HEK293 (cell line): ENCODE results near the gene PDE9A.

Source experiments
- HOXA7 ChIP-seq: sonication (generic); formaldehyde crosslinking; IDR thresholded peaks from 2 replicates; pipeline ENCODE4 v1.8.1; 2022; ENCODE audit warnings: missing genetic modification reagents, borderline replicate concordance
- KLF17 ChIP-seq: fragments of 450-650 bp; formaldehyde crosslinking; IDR thresholded peaks from 2 replicates; pipeline ENCODE4 v1.5.1; 2016; ENCODE audit warnings: missing biosample characterization, missing genetic modification characterization
- MZF1 ChIP-seq: fragments of 450-650 bp; formaldehyde crosslinking; IDR thresholded peaks from 2 replicates; pipeline ENCODE4 v1.5.1; 2017; ENCODE audit warnings: missing biosample characterization, missing genetic modification characterization, borderline replicate concordance
- OVOL3 ChIP-seq: fragments of 450-650 bp; formaldehyde crosslinking; IDR thresholded peaks from 2 replicates; pipeline ENCODE4 v1.5.1; 2016; ENCODE audit warnings: missing biosample characterization, missing genetic modification characterization
- RBAK ChIP-seq: fragments of 450-650 bp; formaldehyde crosslinking; IDR thresholded peaks from 2 replicates; pipeline ENCODE4 v1.5.1; 2016; ENCODE audit warnings: missing biosample characterization, missing genetic modification characterization
- REST ChIP-seq: fragments of 450-650 bp; formaldehyde crosslinking; IDR thresholded peaks from 2 replicates; pipeline ENCODE4 v1.5.1; 2016; ENCODE audit warnings: missing biosample characterization, missing genetic modification characterization
- SP2 ChIP-seq: fragments of 450-650 bp; formaldehyde crosslinking; IDR thresholded peaks from 2 replicates; pipeline ENCODE4 v1.5.1; 2016; ENCODE audit warnings: missing biosample characterization, missing genetic modification characterization
- TCF7L2 ChIP-seq: IDR thresholded peaks from 2 replicates; pipeline ENCODE4 v1.6.1; 2011; ENCODE audit warnings: low read depth, mild to moderate bottlenecking, inconsistent platforms, low read length, moderate library complexity, borderline replicate concordance
- WT1 ChIP-seq: fragments of 450-650 bp; formaldehyde crosslinking; IDR thresholded peaks from 2 replicates; pipeline ENCODE4 v1.5.1; 2016; ENCODE audit warnings: missing biosample characterization, missing genetic modification characterization
- ZIC2 ChIP-seq: fragments of 450-650 bp; formaldehyde crosslinking; IDR thresholded peaks from 2 replicates; pipeline ENCODE4 v1.5.1; 2016; ENCODE audit warnings: missing biosample characterization, missing genetic modification characterization
- ZNF132 ChIP-seq: fragments of 450-650 bp; formaldehyde crosslinking; IDR thresholded peaks from 2 replicates; pipeline ENCODE4 v1.5.1; 2017; ENCODE audit warnings: missing biosample characterization, missing genetic modification characterization, borderline replicate concordance
- ZNF133 ChIP-seq: fragments of 450-650 bp; formaldehyde crosslinking; IDR thresholded peaks from 2 replicates; pipeline ENCODE4 v1.5.1; 2016; ENCODE audit warnings: missing biosample characterization, missing genetic modification characterization
- ZNF169 ChIP-seq: fragments of 450-650 bp; formaldehyde crosslinking; IDR thresholded peaks from 2 replicates; pipeline ENCODE4 v1.5.1; 2016; ENCODE audit warnings: missing biosample characterization, missing genetic modification characterization
- ZNF239 ChIP-seq: fragments of 450-650 bp; formaldehyde crosslinking; IDR thresholded peaks from 2 replicates; pipeline ENCODE4 v1.5.1; 2016; ENCODE audit warnings: missing biosample characterization, missing genetic modification characterization
- ZNF274 ChIP-seq, 2 experiments: fragments of 200-500 bp in 1 of 2; fragments of 450-650 bp in 1 of 2; sonication (Bioruptor generic) in 1 of 2; formaldehyde crosslinking in 1 of 2; IDR thresholded peaks; 2 replicates each; pipeline versions ENCODE4 v1.5.1 to v1.6.1; 2014 to 2016; ENCODE audit warnings: borderline replicate concordance in 1 of 2, inconsistent platforms in 1 of 2, low read length in 1 of 2, missing biosample characterization in 1 of 2, missing genetic modification characterization in 1 of 2
- ZNF292 ChIP-seq: fragments of 450-650 bp; formaldehyde crosslinking; IDR thresholded peaks from 2 replicates; pipeline ENCODE4 v1.5.1; 2016; ENCODE audit warnings: low read depth, missing biosample characterization, missing genetic modification characterization, borderline replicate concordance
- ZNF391 ChIP-seq: fragments of 450-650 bp; formaldehyde crosslinking; IDR thresholded peaks from 2 replicates; pipeline ENCODE4 v1.5.1; 2016; ENCODE audit warnings: low read depth, missing biosample characterization, missing genetic modification characterization, borderline replicate concordance
- ZNF423 ChIP-seq: fragments of 450-650 bp; formaldehyde crosslinking; IDR thresholded peaks from 2 replicates; pipeline ENCODE4 v1.5.1; 2016; ENCODE audit warnings: missing biosample characterization, missing genetic modification characterization
- ZNF473 ChIP-seq: fragments of 450-650 bp; formaldehyde crosslinking; IDR thresholded peaks from 2 replicates; pipeline ENCODE4 v1.5.1; 2017; ENCODE audit warnings: missing biosample characterization, missing genetic modification characterization
- ZNF596 ChIP-seq: fragments of 450-650 bp; IDR thresholded peaks from 2 replicates; pipeline ENCODE4 v1.5.0; 2018; ENCODE audit warnings: missing biosample characterization, mild to moderate bottlenecking, missing genetic modification characterization, moderate library complexity
- ZNF600 ChIP-seq: fragments of 450-650 bp; formaldehyde crosslinking; IDR thresholded peaks from 2 replicates; pipeline ENCODE4 v1.5.1; 2016; ENCODE audit warnings: missing biosample characterization, missing genetic modification characterization
- ZNF621 ChIP-seq: fragments of 450-650 bp; formaldehyde crosslinking; IDR thresholded peaks from 2 replicates; pipeline ENCODE4 v1.5.1; 2017; ENCODE audit warnings: missing biosample characterization, missing genetic modification characterization
- ZNF624 ChIP-seq: fragments of 450-650 bp; formaldehyde crosslinking; IDR thresholded peaks from 2 replicates; pipeline ENCODE4 v1.5.1; 2017; ENCODE audit warnings: missing biosample characterization, missing genetic modification characterization
- ZNF658 ChIP-seq: fragments of 450-650 bp; formaldehyde crosslinking; IDR thresholded peaks from 2 replicates; pipeline ENCODE4; 2016; ENCODE audit warnings: missing biosample characterization, missing genetic modification characterization
- ZNF692 ChIP-seq: fragments of 450-650 bp; formaldehyde crosslinking; IDR thresholded peaks from 2 replicates; pipeline ENCODE4 v1.5.1; 2016; ENCODE audit warnings: missing biosample characterization, missing genetic modification characterization
- ZNF701 ChIP-seq: fragments of 450-650 bp; formaldehyde crosslinking; IDR thresholded peaks from 2 replicates; pipeline ENCODE4 v1.5.1; 2016; ENCODE audit warnings: missing biosample characterization, missing genetic modification characterization
- ZNF747 ChIP-seq: fragments of 450-650 bp; formaldehyde crosslinking; IDR thresholded peaks from 2 replicates; pipeline ENCODE4 v1.5.1; 2016; ENCODE audit warnings: missing biosample characterization, missing genetic modification characterization
- ZNF776 ChIP-seq: fragments of 450-650 bp; formaldehyde crosslinking; IDR thresholded peaks from 2 replicates; pipeline ENCODE4 v1.5.0; 2017; ENCODE audit warnings: missing biosample characterization, missing genetic modification characterization, borderline replicate concordance
- ZSCAN18 ChIP-seq: fragments of 450-650 bp; formaldehyde crosslinking; IDR thresholded peaks from 2 replicates; pipeline ENCODE4 v1.5.1; 2016; ENCODE audit warnings: missing biosample characterization, missing genetic modification characterization
- ZSCAN30 ChIP-seq: fragments of 450-650 bp; IDR thresholded peaks from 2 replicates; pipeline ENCODE4 v1.5.1; 2018; ENCODE audit warnings: missing biosample characterization, mild to moderate bottlenecking, missing genetic modification characterization, moderate library complexity
- TF ChIP-seq, protein P1 (sequence below): fragments of 450-650 bp; formaldehyde crosslinking; IDR thresholded peaks from 2 replicates; pipeline ENCODE4 v1.5.1; 2016; ENCODE audit warnings: missing biosample characterization, missing genetic modification characterization

The PDE9A gene

GRCh38 chr21:42671778-42672593 lies 18.6 kb downstream of the PDE9A start (continued):
- TF ChIP-seq ZNF692 (tag by site-specific recombination) (0 out of 2 replicates have a peak, but pooled peaks have one; percentile 30), KLF17 (tag by site-specific recombination) (peak; percentile 89), TCF7L2 (no peak), ZNF747 (tag by site-specific recombination) (no peak), HOXA7 (CRISPR knock-in tag) (no peak), MZF1 (no peak), ZIC2 (no peak), WT1 (tag by site-specific recombination) (0 out of 2 replicates have a peak, but pooled peaks have one; percentile 20), ZNF133 (tag by site-specific recombination) (no peak), ZNF776 (tag by site-specific recombination) (no peak), OVOL3 (tag by site-specific recombination) (peak; percentile 70; the same call in 1 of the 2 replicates), ZNF239 (tag by site-specific recombination) (0 out of 2 replicates have a peak, but pooled peaks have one; percentile 22), ZNF624 (no peak), RBAK (tag by site-specific recombination) (no peak), ZNF701 (no peak), SP2 (no peak), ZNF391 (no peak), ZNF473 (tag by site-specific recombination) (no peak), ZSCAN30 (tag by site-specific recombination) (no peak), ZNF658 (tag by site-specific recombination) (no peak), ZNF621 (no peak), ZNF274 (IDR thresholded peaks at IDR 0.05; ENCODE audit: low read length) (no peak), ZNF274 (tag by site-specific recombination; IDR thresholded peaks at IDR 0.05; ENCODE audit: borderline replicate concordance) (no peak), ZNF596 (tag by site-specific recombination) (no peak), REST (tag by site-specific recombination) (no peak), ZNF600 (tag by site-specific recombination) (peak; percentile 91), ZNF132 (tag by site-specific recombination) (no peak), ZNF169 (tag by site-specific recombination) (no peak), ZNF423 (tag by site-specific recombination) (peak; percentile 59; the same call in 1 of the 2 replicates), ZSCAN18 (no peak), ZNF292 (no peak)
- TF ChIP-seq, protein P1, sequence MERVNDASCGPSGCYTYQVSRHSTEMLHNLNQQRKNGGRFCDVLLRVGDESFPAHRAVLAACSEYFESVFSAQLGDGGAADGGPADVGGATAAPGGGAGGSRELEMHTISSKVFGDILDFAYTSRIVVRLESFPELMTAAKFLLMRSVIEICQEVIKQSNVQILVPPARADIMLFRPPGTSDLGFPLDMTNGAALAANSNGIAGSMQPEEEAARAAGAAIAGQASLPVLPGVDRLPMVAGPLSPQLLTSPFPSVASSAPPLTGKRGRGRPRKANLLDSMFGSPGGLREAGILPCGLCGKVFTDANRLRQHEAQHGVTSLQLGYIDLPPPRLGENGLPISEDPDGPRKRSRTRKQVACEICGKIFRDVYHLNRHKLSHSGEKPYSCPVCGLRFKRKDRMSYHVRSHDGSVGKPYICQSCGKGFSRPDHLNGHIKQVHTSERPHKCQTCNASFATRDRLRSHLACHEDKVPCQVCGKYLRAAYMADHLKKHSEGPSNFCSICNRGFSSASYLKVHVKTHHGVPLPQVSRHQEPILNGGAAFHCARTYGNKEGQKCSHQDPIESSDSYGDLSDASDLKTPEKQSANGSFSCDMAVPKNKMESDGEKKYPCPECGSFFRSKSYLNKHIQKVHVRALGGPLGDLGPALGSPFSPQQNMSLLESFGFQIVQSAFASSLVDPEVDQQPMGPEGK (tag by site-specific recombination) = peak; percentile 46
